A673 (cell line): ENCODE results near the gene CARD9.

Experiments used
- EZH2 ChIP-seq: fragments of 200-600 bp; sonication (generic); IDR thresholded peaks from 2 replicates; pipeline ENCODE4 v1.6.1; 2017; ENCODE audit warnings: borderline replicate concordance, low read depth, mild to moderate bottlenecking, mixed read lengths, antibody characterized with exemption, low read length; ENCODE audit not compliant: poor library complexity, severe bottlenecking
- TF ChIP-seq, protein P1 (sequence below): fragments of 300-800, 200-600 bp; sonication (generic); conservative IDR thresholded peaks from 2 replicates; pipeline ENCODE4 v1.5.1; 2017; ENCODE audit warnings: low read depth, mild to moderate bottlenecking, antibody characterized with exemption, low read length, moderate library complexity, mixed read lengths

DNA sequence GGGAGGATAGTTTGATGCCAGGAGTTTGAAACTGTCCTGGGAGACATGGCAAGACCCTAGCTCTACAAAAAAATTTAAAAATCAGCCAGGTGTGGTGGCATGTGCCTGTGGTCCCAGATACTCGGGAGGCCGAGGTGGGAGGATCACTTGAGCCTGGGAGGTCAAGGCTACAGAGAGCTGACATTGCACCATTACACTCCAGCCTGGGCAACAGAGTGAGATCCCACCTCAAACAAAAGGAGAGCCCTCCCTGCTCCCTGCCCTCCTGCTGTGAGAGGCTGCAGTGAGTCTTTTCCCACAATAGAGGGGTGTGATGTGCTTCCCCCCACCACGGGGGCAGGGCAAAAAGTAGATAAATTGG, 59.4 kb downstream of the CARD9 start:
- TF ChIP-seq, protein P1, sequence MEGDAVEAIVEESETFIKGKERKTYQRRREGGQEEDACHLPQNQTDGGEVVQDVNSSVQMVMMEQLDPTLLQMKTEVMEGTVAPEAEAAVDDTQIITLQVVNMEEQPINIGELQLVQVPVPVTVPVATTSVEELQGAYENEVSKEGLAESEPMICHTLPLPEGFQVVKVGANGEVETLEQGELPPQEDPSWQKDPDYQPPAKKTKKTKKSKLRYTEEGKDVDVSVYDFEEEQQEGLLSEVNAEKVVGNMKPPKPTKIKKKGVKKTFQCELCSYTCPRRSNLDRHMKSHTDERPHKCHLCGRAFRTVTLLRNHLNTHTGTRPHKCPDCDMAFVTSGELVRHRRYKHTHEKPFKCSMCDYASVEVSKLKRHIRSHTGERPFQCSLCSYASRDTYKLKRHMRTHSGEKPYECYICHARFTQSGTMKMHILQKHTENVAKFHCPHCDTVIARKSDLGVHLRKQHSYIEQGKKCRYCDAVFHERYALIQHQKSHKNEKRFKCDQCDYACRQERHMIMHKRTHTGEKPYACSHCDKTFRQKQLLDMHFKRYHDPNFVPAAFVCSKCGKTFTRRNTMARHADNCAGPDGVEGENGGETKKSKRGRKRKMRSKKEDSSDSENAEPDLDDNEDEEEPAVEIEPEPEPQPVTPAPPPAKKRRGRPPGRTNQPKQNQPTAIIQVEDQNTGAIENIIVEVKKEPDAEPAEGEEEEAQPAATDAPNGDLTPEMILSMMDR = no peak
- TF ChIP-seq EZH2 = no peak
